Measurements from ENCODE around the gene NSF.
"Not testable (repeated sequence)": the region's sequence is repeated elsewhere in the genome, so short reads cannot be mapped to it uniquely, and the experiment has no call there.

GRCh38 chr17:46658235-46658634 is 67.8 kb downstream of the NSF start:
- not testable (repeated sequence) for TF ChIP-seq CTCF (IDR thresholded peaks at IDR 0.05; ENCODE audit: insufficient read depth, low read length); POLR2AphosphoS5 (IDR thresholded peaks at IDR 0.05; ENCODE audit: low read depth)

Measured in HL-60 (cell line).